HepG2 (cell line): ENCODE data around the gene USP36. TPM values are rescaled to one million over a fixed set of nuclear protein-coding genes. Genes with fewer than 3 reads are reported as not detected.

ENCODE experiments used
- CEBPZ ChIP-seq: IDR thresholded peaks from 2 replicates; pipeline ENCODE4 v1.6.1; 2012; ENCODE audit warnings: low read length, improper control_type of control experiment
- CENPX ChIP-seq: sonication (generic); formaldehyde crosslinking; IDR thresholded peaks from 2 replicates; pipeline ENCODE4 v1.9.0; 2021; ENCODE audit warnings: mild to moderate bottlenecking, missing genetic modification reagents, moderate library complexity
- FOXP1 ChIP-seq, 2 experiments: fragments of 450-650 bp in 1 of 2; IDR thresholded peaks; 2 replicates each; pipeline ENCODE4 v1.6.1; 2017 to 2018; ENCODE audit warnings: antibody characterized with exemption in 1 of 2
- GATAD2A ChIP-seq: IDR thresholded peaks from 2 replicates; pipeline ENCODE4 v1.6.1; 2016
- HHEX ChIP-seq: IDR thresholded peaks from 2 replicates; pipeline ENCODE4 v1.6.1; 2016; ENCODE audit warnings: control low read depth
- IRF2 ChIP-seq: IDR thresholded peaks from 2 replicates; pipeline ENCODE4 v1.6.1; 2018; ENCODE audit warnings: missing genetic modification reagents, missing compliant biosample characterization
- KDM5B ChIP-seq: sonication (generic); formaldehyde crosslinking; IDR thresholded peaks from 2 replicates; pipeline ENCODE4 v1.4.0; 2020; ENCODE audit warnings: missing genetic modification reagents, mild to moderate bottlenecking, borderline replicate concordance
- NCOA2 ChIP-seq: sonication (generic); formaldehyde crosslinking; IDR thresholded peaks from 2 replicates; pipeline ENCODE4 v1.8.0; 2022; ENCODE audit warnings: inconsistent platforms
- NR2F6 ChIP-seq, 2 experiments: IDR thresholded peaks; 2 replicates each; pipeline ENCODE4 v1.6.1; 2016; ENCODE audit warnings: antibody characterized with exemption in 1 of 2, mild to moderate bottlenecking in 1 of 2
- POGZ ChIP-seq: sonication (generic); formaldehyde crosslinking; IDR thresholded peaks from 2 replicates; pipeline ENCODE4 v1.4.0; 2020; ENCODE audit warnings: mild to moderate bottlenecking, missing genetic modification reagents
- POLR2AphosphoS2 ChIP-seq: IDR thresholded peaks from 2 replicates; pipeline ENCODE4 v1.6.1; 2011; ENCODE audit warnings: low read depth, low read length, improper control_type of control experiment
- POLR2AphosphoS5 ChIP-seq: IDR thresholded peaks from 2 replicates; pipeline ENCODE4 v1.6.1; 2012; ENCODE audit warnings: low read depth, low read length
- RARA ChIP-seq: IDR thresholded peaks from 2 replicates; pipeline ENCODE4 v1.6.1; 2016; ENCODE audit warnings: missing genetic modification reagents, missing compliant biosample characterization
- RCOR2 ChIP-seq: IDR thresholded peaks from 2 replicates; pipeline ENCODE4 v1.6.1; 2016; ENCODE audit warnings: missing biosample characterization, missing genetic modification reagents
- SMARCE1 ChIP-seq: fragments of 450-650 bp; IDR thresholded peaks from 2 replicates; pipeline ENCODE4 v1.6.1; 2017; ENCODE audit warnings: borderline replicate concordance
- TCF12 ChIP-seq, 2 experiments: fragments of 450-650 bp in 1 of 2; sonication (generic) in 1 of 2; formaldehyde crosslinking in 1 of 2; IDR thresholded peaks; 2 replicates each; pipeline versions ENCODE4 v1.6.1 to v1.8.0; 2017 to 2022; ENCODE audit warnings: antibody characterized with exemption in 1 of 2, mild to moderate bottlenecking in 1 of 2, missing genetic modification reagents in 1 of 2, moderate library complexity in 1 of 2
- ZBTB25 ChIP-seq: IDR thresholded peaks from 2 replicates; pipeline ENCODE4 v1.6.1; 2018; ENCODE audit warnings: missing genetic modification reagents
- ZNF20 ChIP-seq: sonication (generic); formaldehyde crosslinking; IDR thresholded peaks from 2 replicates; pipeline ENCODE4 v1.4.0; 2020; ENCODE audit warnings: mild to moderate bottlenecking, moderate library complexity, missing genetic modification reagents
- ZNF737 ChIP-seq: sonication (generic); formaldehyde crosslinking; IDR thresholded peaks from 2 replicates; pipeline ENCODE4 v1.5.0; 2020; ENCODE audit warnings: missing genetic modification reagents, mild to moderate bottlenecking, borderline replicate concordance
- ZNF766 ChIP-seq: sonication (generic); formaldehyde crosslinking; IDR thresholded peaks from 2 replicates; pipeline ENCODE4 v1.5.0; 2020; ENCODE audit warnings: missing genetic modification reagents, borderline replicate concordance
- ZUFSP ChIP-seq: sonication (generic); formaldehyde crosslinking; IDR thresholded peaks from 2 replicates; pipeline ENCODE4 v1.9.0; 2021; ENCODE audit warnings: missing genetic modification reagents, mild to moderate bottlenecking, borderline replicate concordance
- polyA plus RNA-seq, 8 experiments: library from polyadenylated mRNA; depleted of rRNA in 3 of 8; stranded (reverse) in 7 of 8; unstranded in 1 of 8; fragments of >200 nt; fragmentation: Illumina TruSeq in 4 of 8; extraction: Trizol in 4 of 8; gene quantifications; 2 replicates each; pipeline versions ENCODE4 v1.2.1 to v1.2.3, GENCODE V29; 2011 to 2016; ENCODE audit warnings: low read depth in 4 of 8, missing spikeins in 1 of 8, mixed read lengths in 1 of 8; ENCODE audit not compliant: insufficient read depth in 1 of 8
- total RNA-seq, 5 experiments: library from RNA; depleted of rRNA; stranded (reverse); fragments of >200 nt; fragmentation: Illumina TruSeq; extraction: Trizol; gene quantifications; 2 replicates each; pipeline ENCODE4 v1.2.3, GENCODE V29; 2016; ENCODE audit warnings: low read depth in 1 of 5
- TF ChIP-seq, protein P1 (sequence below): sonication (generic); formaldehyde crosslinking; IDR thresholded peaks from 2 replicates; pipeline ENCODE4 v1.4.0; 2020; ENCODE audit warnings: mild to moderate bottlenecking, missing genetic modification reagents

USP36 gene
- total and polyA plus RNA-seq, 2 of the 13 experiments (the other 11 are each of a cell fraction or from before 2014, with no cell fraction given) = 29.6 to 45.9 TPM

DNA sequence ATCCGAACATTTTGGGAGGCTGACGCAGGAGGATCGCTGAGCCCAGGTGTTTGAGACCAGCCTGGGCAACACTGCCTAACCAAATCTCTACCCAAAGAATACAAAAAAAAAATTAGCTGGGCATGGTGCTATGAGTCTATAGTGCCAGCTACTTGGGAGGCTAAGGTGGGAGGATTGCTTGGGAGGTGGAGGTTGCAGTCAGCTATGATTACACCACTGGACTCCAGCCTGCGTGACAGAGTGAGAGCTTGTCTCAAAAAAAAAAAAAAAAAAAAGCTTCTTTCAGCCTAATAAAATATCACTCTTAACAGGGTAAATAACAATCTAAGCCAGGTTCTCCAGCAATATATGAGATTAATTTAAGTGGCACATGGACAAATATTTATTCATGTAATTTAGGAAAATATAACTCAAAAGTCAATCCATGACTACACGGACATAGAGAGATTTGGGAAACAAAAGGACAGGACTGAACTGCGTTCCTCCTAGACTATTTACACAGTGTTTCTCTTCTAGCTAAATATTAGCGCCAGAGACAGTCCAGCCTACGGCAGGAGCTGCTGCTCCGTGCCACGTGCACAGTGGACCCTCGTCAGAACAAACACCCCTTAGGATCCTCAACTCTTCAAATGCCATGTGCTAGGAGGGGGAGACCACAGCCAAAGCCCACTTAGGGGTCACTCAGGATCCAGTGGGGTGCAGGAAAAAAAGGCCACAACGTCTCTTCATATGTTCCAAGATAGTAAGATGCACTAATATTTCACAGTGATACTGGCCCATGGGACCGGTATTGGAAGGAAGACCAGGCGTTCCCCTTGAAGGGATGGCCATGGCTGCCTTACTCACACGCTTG, 8.7 kb downstream of the USP36 start (continued):
- TF ChIP-seq ZNF737 (CRISPR knock-in tag) = no peak
- no peak for TF ChIP-seq ZNF20 (CRISPR knock-in tag)
- TF ChIP-seq TCF12 (IDR thresholded peaks at IDR 0.05) = no peak
- TF ChIP-seq TCF12 (CRISPR knock-in tag; IDR thresholded peaks at IDR 0.05) = no peak
- TF ChIP-seq ZNF766 = no peak
- no peak for TF ChIP-seq CENPX (CRISPR knock-in tag)
- no peak for TF ChIP-seq FOXP1 (IDR thresholded peaks at IDR 0.05)
- 0 out of 2 replicates have a peak, but pooled peaks have one; percentile 8 for TF ChIP-seq FOXP1 (CRISPR knock-in tag; IDR thresholded peaks at IDR 0.05)
- TF ChIP-seq KDM5B (CRISPR knock-in tag) = peak; percentile 46; the same call in 1 of the 2 replicates
- TF ChIP-seq IRF2 (CRISPR knock-in tag) = peak; percentile 54; the same call in 1 of the 2 replicates
- peak; percentile 83 for TF ChIP-seq GATAD2A (CRISPR knock-in tag)
- TF ChIP-seq ZUFSP (CRISPR knock-in tag) = no peak
- TF ChIP-seq RARA (CRISPR knock-in tag) = peak; percentile 52
- TF ChIP-seq RCOR2 (CRISPR knock-in tag) = no peak
- TF ChIP-seq NCOA2 = peak; percentile 27; the same call in 1 of the 2 replicates
- TF ChIP-seq, protein P1, sequence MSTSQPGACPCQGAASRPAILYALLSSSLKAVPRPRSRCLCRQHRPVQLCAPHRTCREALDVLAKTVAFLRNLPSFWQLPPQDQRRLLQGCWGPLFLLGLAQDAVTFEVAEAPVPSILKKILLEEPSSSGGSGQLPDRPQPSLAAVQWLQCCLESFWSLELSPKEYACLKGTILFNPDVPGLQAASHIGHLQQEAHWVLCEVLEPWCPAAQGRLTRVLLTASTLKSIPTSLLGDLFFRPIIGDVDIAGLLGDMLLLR (CRISPR knock-in tag) = peak; percentile 47; the same call in 1 of the 2 replicates
- TF ChIP-seq CEBPZ = no peak
- no peak; the same call in 1 of the 2 replicates for TF ChIP-seq POLR2AphosphoS2
- no peak for TF ChIP-seq SMARCE1
- TF ChIP-seq POLR2AphosphoS5 = no peak
- no peak for TF ChIP-seq POGZ (CRISPR knock-in tag)
- TF ChIP-seq NR2F6 (IDR thresholded peaks at IDR 0.05) = no peak
- peak; percentile 13; the same call in 1 of the 2 replicates for TF ChIP-seq NR2F6 (CRISPR knock-in tag; IDR thresholded peaks at IDR 0.05)
- no peak for TF ChIP-seq HHEX
- TF ChIP-seq ZBTB25 (CRISPR knock-in tag) = peak; percentile 47; the same call in 1 of the 2 replicates
